Gastrocnemius medialis (tissue), 4 donors: ENCODE measurements around the gene WDR70. TPM values are rescaled to one million over a fixed set of nuclear protein-coding genes. Genes with fewer than 3 reads are reported as not detected.

Source experiments
- ATAC-seq, 2 donors: fragments of 150-250 bp; one replicate each; pipeline ENCODE4 v1.9.1; 2016
- DNase-seq, 2 donors: peaks; one replicate each; pipeline ENCODE4 v3.0.0-alpha.2; 2019
- H3K27ac ChIP-seq, 4 donors: fragments of 200-600 bp; sonication (generic); 1 replicate in 1 of 4; 2 replicates in 3 of 4; pipeline ENCODE4 v1.5.1; 2016 to 2018; ENCODE audit warnings: mild to moderate bottlenecking in 2 of 4, moderate library complexity in 1 of 4
- H3K27me3 ChIP-seq, 3 donors: fragments of 200-600 bp; sonication (generic) in 2 of 3; 1 replicate in 1 of 3; 2 replicates in 2 of 3; pipeline versions ENCODE4 v1.5.1 to v1.6.0; 2016 to 2019; ENCODE audit warnings: mild to moderate bottlenecking in 1 of 3, moderate library complexity in 1 of 3
- H3K36me3 ChIP-seq, 2 donors: fragments of 200-600 bp; sonication (generic) in 1 of 2; one replicate each; pipeline ENCODE4 v1.5.1; 2017 to 2018
- H3K4me1 ChIP-seq, 2 donors: fragments of 200-600 bp; sonication (generic) in 1 of 2; one replicate each; pipeline ENCODE4 v1.5.1; 2016 to 2017; ENCODE audit warnings: mild to moderate bottlenecking in 2 of 2
- H3K4me3 ChIP-seq, 4 donors: fragments of 200-600 bp; sonication (generic) in 3 of 4; 1 replicate in 1 of 4; 2 replicates in 3 of 4; pipeline ENCODE4 v1.5.1; 2016 to 2019; ENCODE audit warnings: mild to moderate bottlenecking in 2 of 4
- H3K9me3 ChIP-seq, 3 donors: fragments of 200-600 bp; sonication (generic) in 2 of 3; 1 replicate in 1 of 3; 2 replicates in 2 of 3; pipeline ENCODE4 v1.5.1; 2016 to 2019
- CTCF ChIP-seq, 5 experiments: fragments of 450-650 bp in 3 of 5; fragments of 200-600 bp in 2 of 5; sonication (generic) in 2 of 5; IDR thresholded peaks in 4 of 5; conservative IDR thresholded peaks in 1 of 5; 1 replicate in 4 of 5; 2 replicates in 1 of 5; pipeline ENCODE4 v1.5.1; 2016 to 2019; ENCODE audit warnings: antibody characterized with exemption in 5 of 5, mild to moderate bottlenecking in 3 of 5, moderate library complexity in 3 of 5
- POLR2A ChIP-seq, 2 donors: fragments of 450-650 bp; IDR thresholded peaks; one replicate each; pipeline ENCODE4 v1.6.1; 2017; ENCODE audit warnings: antibody characterized with exemption in 2 of 2, mild to moderate bottlenecking in 2 of 2, moderate library complexity in 2 of 2
- in situ Hi-C, 4 donors: fragments of 200-750 bp; cut with MboI; loops; one replicate each; pipeline versions ENCODE4 v1.15.0 to v1.8.0; 2017; ENCODE audit warnings: low sequenced_read_pairs in 4 of 4
- intact Hi-C: fragments of 100-400 bp; cut with DNase I; formaldehyde crosslinking; loops from one replicate; pipeline ENCODE4 v1.15.1; 2023; ENCODE audit warnings: low total_unique reads
- total RNA-seq, 4 donors: library from RNA; depleted of rRNA; stranded (reverse); fragments of >200 nt; gene quantifications; one replicate each; pipeline versions ENCODE4 v1.1.0 to v1.2.3, GENCODE V29; 2016

Gene WDR70
- total RNA-seq, 4 donors from 2014 or later = 15.9 to 24.8 (median 21.5) TPM

- intact Hi-C loops (no loop called here), in situ Hi-C loops (no loop called here)
- Histone ChIP-seq H3K27me3 (no peaks in the 10 kb centered on the region), H3K4me1 (peaks cover 9 to 22% of the 10 kb centered on the region in 2 donors), H3K27ac (peak overlapping the region in 3 of 4 donors; percentile 52 to 65 (median 60)), H3K4me3 (no peak overlapping the region), H3K36me3 (no peaks in the 10 kb centered on the region), H3K9me3 (no peaks in the 10 kb centered on the region)
- DNase-seq (no peak), ATAC-seq (no peak)
- no peak for TF ChIP-seq POLR2A (IDR thresholded peaks at IDR 0.05)
- TF ChIP-seq CTCF (IDR thresholded peaks at IDR 0.05 in 4 of 5, conservative IDR thresholded peaks at IDR 0.05 in 1 of 5) = no peak
Observed at GRCh38 chr5:37695647-37696046, 316.5 kb downstream of the WDR70 start.

- peak; percentile 84 to 97 for ATAC-seq
- intact Hi-C loops = no loop called here
- peak overlapping the region; percentile 17 to 65 (median 56) for H3K27ac ChIP-seq
- no peaks in the 10 kb centered on the region for H3K36me3 ChIP-seq
- in situ Hi-C loops = no loop called here
- peaks cover 9 to 22% of the 10 kb centered on the region in 2 donors for H3K4me1 ChIP-seq
- H3K9me3 ChIP-seq = no peaks in the 10 kb centered on the region
- TF ChIP-seq POLR2A (IDR thresholded peaks at IDR 0.05) (no peak), CTCF (IDR thresholded peaks at IDR 0.05 in 4 of 5, conservative IDR thresholded peaks at IDR 0.05 in 1 of 5) (peak in 1 of 5 experiments; percentile 32)
- H3K27me3 ChIP-seq = no peaks in the 10 kb centered on the region
- DNase-seq = peak; percentile 7 to 44
- H3K4me3 ChIP-seq = no peak overlapping the region
Observed at GRCh38 chr5:37696190-37697021, 317.3 kb downstream of the WDR70 start.

- DNase-seq = no peak
- no peak for TF ChIP-seq CTCF (IDR thresholded peaks at IDR 0.05 in 4 of 5, conservative IDR thresholded peaks at IDR 0.05 in 1 of 5)
- TF ChIP-seq POLR2A (IDR thresholded peaks at IDR 0.05) = no peak
- Histone ChIP-seq H3K36me3 (no peaks in the 10 kb centered on the region), H3K4me1 (peaks cover 6 to 8% of the 10 kb centered on the region in 2 donors), H3K4me3 (no peak overlapping the region), H3K27me3 (no peaks in the 10 kb centered on the region), H3K9me3 (no peaks in the 10 kb centered on the region), H3K27ac (no peak overlapping the region)
- intact Hi-C loops = no loop called here
- no peak for ATAC-seq
- in situ Hi-C loops = no loop called here
Observed at GRCh38 chr5:37701868-37702267, 322.8 kb downstream of the WDR70 start.

- intact Hi-C loops (no loop called here), in situ Hi-C loops (no loop called here)
- H3K4me3 ChIP-seq = no peak overlapping the region
- peaks cover 6 to 9% of the 10 kb centered on the region in 2 donors for H3K4me1 ChIP-seq
- no peak for TF ChIP-seq POLR2A (IDR thresholded peaks at IDR 0.05)
- TF ChIP-seq CTCF (IDR thresholded peaks at IDR 0.05 in 4 of 5, conservative IDR thresholded peaks at IDR 0.05 in 1 of 5) = no peak
- ATAC-seq = no peak
- no peaks in the 10 kb centered on the region for H3K36me3 ChIP-seq
- H3K27ac ChIP-seq = no peak overlapping the region
- no peaks in the 10 kb centered on the region for H3K9me3 ChIP-seq
- H3K27me3 ChIP-seq = no peaks in the 10 kb centered on the region
- no peak for DNase-seq
Observed at GRCh38 chr5:37703841-37704241, 324.7 kb downstream of the WDR70 start.
